ENCODE results near the gene ZBTB45.

The ZBTB45 gene

GRCh38 chr19:58519355-58520256, at the start of gene ZBTB45:
TSS of gene ZBTB45 (minus strand) at chr19:58519810. CDS start at chr19:58517673, 2,137 bp downstream.
- Histone ChIP-seq H3K9ac (ENCODE audit: low read depth in 1 of 2, low read length in 2 of 2) (peak within 1 kb of the TSS; percentile 87 to 90), H3K27ac (ENCODE audit: low read depth in 2 of 2, low read length in 2 of 2) (peak within 1 kb of the TSS; percentile 98), H3K27me3 (ENCODE audit: control insufficient read depth in 2 of 2, insufficient read depth in 2 of 2, low read length in 2 of 2) (no peaks in the 10 kb centered on the region), H3K4me3 (ENCODE audit: low read length in 2 of 2) (peak within 1 kb of the TSS; percentile 90 to 94), H3K36me3 (ENCODE audit: control insufficient read depth in 2 of 2, insufficient read depth in 2 of 2, low read length in 2 of 2) (peaks cover 11 to 13% of the 10 kb centered on the region in 2 donors), H3K9me3 (ENCODE audit: control insufficient read depth in 2 of 2, low read length in 2 of 2) (no peaks in the 10 kb centered on the region), H3K4me1 (ENCODE audit: control insufficient read depth in 2 of 2, insufficient read depth in 2 of 2, low read length in 2 of 2) (peaks cover 25 to 27% of the 10 kb centered on the region in 2 donors)

DNA sequence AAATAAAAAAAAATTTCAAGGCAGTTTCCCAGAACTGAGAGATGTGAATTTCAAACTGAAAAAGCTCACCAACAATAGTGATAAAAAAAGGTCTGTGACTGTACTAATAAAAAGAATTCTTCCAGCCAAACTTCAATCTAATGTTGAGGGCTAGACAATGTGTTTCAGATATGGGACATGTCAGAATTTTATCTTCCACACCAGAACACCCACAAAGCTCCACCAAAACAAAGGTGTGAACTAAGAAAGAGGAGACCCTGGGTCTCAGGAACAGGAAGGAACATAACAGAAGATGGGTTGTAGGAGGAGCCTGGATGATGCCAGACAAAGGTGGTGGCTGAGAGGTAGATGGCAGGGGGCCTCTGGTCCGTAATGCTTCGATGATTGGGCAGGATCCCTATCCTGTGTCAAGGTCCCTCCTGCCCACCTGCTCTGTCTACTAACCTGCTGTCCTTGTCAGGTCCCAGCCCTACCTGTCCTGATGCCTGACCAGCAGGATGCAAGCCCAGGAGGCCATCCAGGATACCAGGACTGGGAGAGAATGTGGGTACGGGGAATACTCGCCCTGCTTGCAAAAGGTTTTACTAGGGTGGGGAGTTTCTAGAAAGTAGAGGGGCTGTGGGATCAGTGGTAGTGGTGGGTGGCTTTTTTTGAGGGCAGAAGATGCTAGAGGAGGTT, 49.0 kb upstream of the ZBTB45 start:
- H3K9ac ChIP-seq (ENCODE audit: low read depth in 1 of 2, low read length in 2 of 2): no peak overlapping the region
- H3K36me3 ChIP-seq (ENCODE audit: control insufficient read depth in 2 of 2, insufficient read depth in 2 of 2, low read length in 2 of 2): peaks cover 15 to 22% of the 10 kb centered on the region in 2 donors
- H3K4me1 ChIP-seq (ENCODE audit: control insufficient read depth in 2 of 2, insufficient read depth in 2 of 2, low read length in 2 of 2): peaks cover 9 to 13% of the 10 kb centered on the region in 2 donors

DNA sequence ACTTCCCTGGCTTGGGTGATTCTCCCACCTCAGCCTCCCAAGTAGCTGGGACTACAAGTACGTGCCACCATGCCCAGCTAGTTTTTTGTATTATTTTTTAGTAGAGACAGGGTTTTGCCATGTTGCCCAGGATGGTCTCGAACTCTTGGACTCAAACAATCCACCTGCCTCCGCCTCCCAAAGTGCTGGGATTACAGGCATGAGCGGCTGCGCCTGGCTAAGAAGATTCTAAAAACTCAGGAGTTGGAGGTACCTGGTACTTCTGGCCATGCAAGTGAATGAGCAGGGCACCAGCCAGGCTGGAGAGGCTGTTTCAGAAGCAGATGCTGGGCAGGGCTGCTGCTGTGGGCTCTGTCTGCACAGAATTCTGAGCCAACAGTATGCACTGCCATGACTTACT, 47.4 kb upstream of the ZBTB45 start:
- no peak overlapping the region for H3K27ac ChIP-seq (ENCODE audit: low read depth in 2 of 2, low read length in 2 of 2)
- no peaks in the 10 kb centered on the region for H3K9me3 ChIP-seq (ENCODE audit: control insufficient read depth in 2 of 2, low read length in 2 of 2)
- H3K4me1 ChIP-seq (ENCODE audit: control insufficient read depth in 2 of 2, insufficient read depth in 2 of 2, low read length in 2 of 2): peaks cover 17 to 19% of the 10 kb centered on the region in 2 donors
- no peak overlapping the region for H3K4me3 ChIP-seq (ENCODE audit: low read length in 2 of 2)
- peaks cover 15 to 22% of the 10 kb centered on the region in 2 donors for H3K36me3 ChIP-seq (ENCODE audit: control insufficient read depth in 2 of 2, insufficient read depth in 2 of 2, low read length in 2 of 2)
- no peaks in the 10 kb centered on the region for H3K27me3 ChIP-seq (ENCODE audit: control insufficient read depth in 2 of 2, insufficient read depth in 2 of 2, low read length in 2 of 2)
- H3K9ac ChIP-seq (ENCODE audit: low read depth in 1 of 2, low read length in 2 of 2): no peak overlapping the region

More for the DNA sequence above, 49.0 kb upstream of the ZBTB45 start:
- H3K4me3 ChIP-seq (ENCODE audit: low read length in 2 of 2): no peak overlapping the region
- H3K27me3 ChIP-seq (ENCODE audit: control insufficient read depth in 2 of 2, insufficient read depth in 2 of 2, low read length in 2 of 2): no peaks in the 10 kb centered on the region
- no peaks in the 10 kb centered on the region for H3K9me3 ChIP-seq (ENCODE audit: control insufficient read depth in 2 of 2, low read length in 2 of 2)
- H3K27ac ChIP-seq (ENCODE audit: low read depth in 2 of 2, low read length in 2 of 2): no peak overlapping the region

DNA sequence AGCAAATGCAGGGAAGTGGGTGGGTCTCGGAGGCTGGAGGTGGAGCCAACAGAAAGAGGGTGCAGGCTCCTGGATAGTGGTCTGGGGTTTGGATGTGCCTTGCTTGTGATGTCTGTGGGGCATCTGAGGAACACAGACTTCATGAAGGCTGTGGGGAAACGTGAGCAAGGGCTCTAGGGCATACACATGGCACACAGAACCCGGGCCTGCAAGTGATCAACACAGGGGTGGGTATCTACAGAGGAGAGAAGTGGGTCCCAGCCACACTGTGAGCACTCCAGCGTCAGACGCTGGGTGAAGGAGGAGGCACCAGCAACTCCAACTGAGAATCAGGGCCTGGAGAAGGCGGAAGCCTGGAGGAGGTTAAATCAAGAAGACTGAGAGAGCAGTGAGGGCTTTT, 44.2 kb upstream of the ZBTB45 start:
- H3K9ac ChIP-seq (ENCODE audit: low read depth in 1 of 2, low read length in 2 of 2): peak overlapping the region in 1 of 2 donors; percentile 10
- H3K9me3 ChIP-seq (ENCODE audit: control insufficient read depth in 2 of 2, low read length in 2 of 2): no peaks in the 10 kb centered on the region
- H3K36me3 ChIP-seq (ENCODE audit: control insufficient read depth in 2 of 2, insufficient read depth in 2 of 2, low read length in 2 of 2): peaks cover 4 to 7% of the 10 kb centered on the region in 2 donors
- H3K27ac ChIP-seq (ENCODE audit: low read depth in 2 of 2, low read length in 2 of 2): no peak overlapping the region
- peaks cover 27 to 28% of the 10 kb centered on the region in 2 donors for H3K4me1 ChIP-seq (ENCODE audit: control insufficient read depth in 2 of 2, insufficient read depth in 2 of 2, low read length in 2 of 2)
- no peak overlapping the region for H3K4me3 ChIP-seq (ENCODE audit: low read length in 2 of 2)
- H3K27me3 ChIP-seq (ENCODE audit: control insufficient read depth in 2 of 2, insufficient read depth in 2 of 2, low read length in 2 of 2): no peaks in the 10 kb centered on the region

DNA sequence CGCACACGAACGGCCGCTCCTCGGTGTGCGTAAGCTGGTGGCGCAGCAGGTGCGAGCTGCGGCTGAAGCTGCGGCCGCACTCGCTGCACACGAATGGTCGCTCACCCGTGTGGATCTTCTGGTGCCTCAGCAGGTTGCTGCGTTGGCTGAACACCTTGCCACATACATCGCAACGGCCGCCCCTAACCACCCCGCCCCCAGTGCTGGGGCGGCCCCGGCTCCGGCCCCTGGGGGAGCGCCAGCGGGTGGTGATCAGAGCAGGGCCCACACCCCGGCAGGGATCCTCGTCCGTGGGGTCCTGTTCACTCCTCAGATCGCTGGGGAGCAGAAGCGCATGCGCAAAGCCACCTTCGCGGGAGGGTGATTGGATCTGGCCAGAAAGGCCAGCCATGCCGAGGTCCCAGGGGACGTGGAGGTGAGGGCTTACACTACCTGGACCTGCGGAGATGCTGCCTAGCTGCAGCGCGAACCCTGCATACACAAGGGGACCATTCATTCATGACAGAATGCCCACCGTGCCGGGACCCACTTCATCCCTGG, 43.5 kb upstream of the ZBTB45 start:
- Histone ChIP-seq H3K9ac (ENCODE audit: low read depth in 1 of 2, low read length in 2 of 2) (peak overlapping the region in 1 of 2 donors; percentile 41), H3K27ac (ENCODE audit: low read depth in 2 of 2, low read length in 2 of 2) (no peak overlapping the region), H3K36me3 (ENCODE audit: control insufficient read depth in 2 of 2, insufficient read depth in 2 of 2, low read length in 2 of 2) (peaks cover 0 to 4% of the 10 kb centered on the region in 2 donors), H3K4me3 (ENCODE audit: low read length in 2 of 2) (peak overlapping the region; percentile 56 to 62), H3K4me1 (ENCODE audit: control insufficient read depth in 2 of 2, insufficient read depth in 2 of 2, low read length in 2 of 2) (peaks cover 27 to 28% of the 10 kb centered on the region in 2 donors), H3K9me3 (ENCODE audit: control insufficient read depth in 2 of 2, low read length in 2 of 2) (no peaks in the 10 kb centered on the region), H3K27me3 (ENCODE audit: control insufficient read depth in 2 of 2, insufficient read depth in 2 of 2, low read length in 2 of 2) (no peaks in the 10 kb centered on the region)

DNA sequence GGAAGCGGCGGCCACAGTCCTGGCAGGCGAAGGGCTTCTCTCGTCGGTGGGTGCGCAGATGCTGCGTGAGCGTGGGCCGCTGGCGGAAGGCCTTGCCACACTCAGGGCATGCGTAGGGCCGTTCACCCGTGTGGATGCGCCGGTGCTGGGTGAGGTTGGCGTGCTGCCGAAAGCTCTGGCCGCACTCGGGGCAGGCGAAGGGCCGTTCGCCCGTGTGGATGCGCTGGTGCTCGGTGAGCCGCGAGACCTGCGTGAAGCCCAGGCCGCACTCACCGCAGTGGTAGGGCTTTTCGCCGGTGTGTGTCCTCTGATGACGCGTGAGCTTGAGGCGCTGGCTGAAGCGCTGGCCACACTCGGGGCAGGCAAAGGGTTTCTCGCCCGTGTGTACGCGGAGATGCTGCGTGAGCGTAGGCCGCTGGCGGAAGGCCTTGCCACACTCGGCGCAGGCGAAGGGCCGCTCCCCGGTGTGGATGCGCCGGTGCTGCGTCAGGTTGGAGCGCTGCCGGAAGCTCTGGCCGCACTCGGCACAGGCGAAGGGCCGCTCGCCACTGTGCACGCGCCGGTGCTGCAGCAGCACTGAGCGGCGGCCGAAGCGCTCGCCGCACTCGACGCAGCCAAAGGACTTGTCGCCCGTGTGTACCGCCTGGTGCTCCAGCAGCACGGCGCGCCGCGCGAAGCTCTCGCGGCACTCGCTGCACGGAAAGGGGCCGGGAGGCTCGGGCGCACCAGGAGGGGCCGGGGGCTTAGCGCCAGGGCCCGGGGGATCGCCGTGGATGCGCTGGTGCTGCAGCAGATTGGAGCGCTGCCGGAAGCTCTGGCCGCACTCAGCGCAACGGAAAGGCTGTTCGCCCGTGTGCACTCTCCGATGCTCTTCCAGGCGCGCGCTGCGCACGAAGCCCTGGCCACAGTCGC, 42.8 kb upstream of the ZBTB45 start:
- peaks cover 31 to 32% of the 10 kb centered on the region in 2 donors for H3K4me1 ChIP-seq (ENCODE audit: control insufficient read depth in 2 of 2, insufficient read depth in 2 of 2, low read length in 2 of 2)
- H3K27ac ChIP-seq (ENCODE audit: low read depth in 2 of 2, low read length in 2 of 2): peak overlapping the region in 1 of 2 donors; percentile 52
- peak overlapping the region; percentile 56 to 60 for H3K9ac ChIP-seq (ENCODE audit: low read depth in 1 of 2, low read length in 2 of 2)
- H3K9me3 ChIP-seq (ENCODE audit: control insufficient read depth in 2 of 2, low read length in 2 of 2): no peaks in the 10 kb centered on the region
- peak overlapping the region; percentile 56 to 62 for H3K4me3 ChIP-seq (ENCODE audit: low read length in 2 of 2)
- peaks cover 0 to 4% of the 10 kb centered on the region in 2 donors for H3K36me3 ChIP-seq (ENCODE audit: control insufficient read depth in 2 of 2, insufficient read depth in 2 of 2, low read length in 2 of 2)
- H3K27me3 ChIP-seq (ENCODE audit: control insufficient read depth in 2 of 2, insufficient read depth in 2 of 2, low read length in 2 of 2): no peaks in the 10 kb centered on the region

- Histone ChIP-seq H3K27me3 (ENCODE audit: control insufficient read depth in 2 of 2, insufficient read depth in 2 of 2, low read length in 2 of 2) (no peaks in the 10 kb centered on the region), H3K9ac (ENCODE audit: low read depth in 1 of 2, low read length in 2 of 2) (peak overlapping the region in 1 of 2 donors; percentile 60), H3K4me1 (ENCODE audit: control insufficient read depth in 2 of 2, insufficient read depth in 2 of 2, low read length in 2 of 2) (peaks cover 39 to 41% of the 10 kb centered on the region in 2 donors), H3K27ac (ENCODE audit: low read depth in 2 of 2, low read length in 2 of 2) (peak overlapping the region in 1 of 2 donors; percentile 52), H3K4me3 (ENCODE audit: low read length in 2 of 2) (peak overlapping the region; percentile 56 to 62), H3K36me3 (ENCODE audit: control insufficient read depth in 2 of 2, insufficient read depth in 2 of 2, low read length in 2 of 2) (peaks cover 1 to 6% of the 10 kb centered on the region in 2 donors), H3K9me3 (ENCODE audit: control insufficient read depth in 2 of 2, low read length in 2 of 2) (no peaks in the 10 kb centered on the region)
Measured at GRCh38 chr19:58561373-58562121, 41.9 kb upstream of the ZBTB45 start.

GRCh38 chr19:58560921-58561320, 41.3 kb upstream of the ZBTB45 start:
- Histone ChIP-seq H3K27me3 (ENCODE audit: control insufficient read depth in 2 of 2, insufficient read depth in 2 of 2, low read length in 2 of 2) (no peaks in the 10 kb centered on the region), H3K9me3 (ENCODE audit: control insufficient read depth in 2 of 2, low read length in 2 of 2) (no peaks in the 10 kb centered on the region), H3K36me3 (ENCODE audit: control insufficient read depth in 2 of 2, insufficient read depth in 2 of 2, low read length in 2 of 2) (peaks cover 8 to 9% of the 10 kb centered on the region in 2 donors), H3K27ac (ENCODE audit: low read depth in 2 of 2, low read length in 2 of 2) (no peak overlapping the region), H3K4me1 (ENCODE audit: control insufficient read depth in 2 of 2, insufficient read depth in 2 of 2, low read length in 2 of 2) (peaks cover 41 to 44% of the 10 kb centered on the region in 2 donors), H3K4me3 (ENCODE audit: low read length in 2 of 2) (no peak overlapping the region), H3K9ac (ENCODE audit: low read depth in 1 of 2, low read length in 2 of 2) (no peak overlapping the region)

Measured in mucosa of rectum (tissue), 2 donors.